ENCODE data around the gene SPATC1L.

SPATC1L gene

DNA sequence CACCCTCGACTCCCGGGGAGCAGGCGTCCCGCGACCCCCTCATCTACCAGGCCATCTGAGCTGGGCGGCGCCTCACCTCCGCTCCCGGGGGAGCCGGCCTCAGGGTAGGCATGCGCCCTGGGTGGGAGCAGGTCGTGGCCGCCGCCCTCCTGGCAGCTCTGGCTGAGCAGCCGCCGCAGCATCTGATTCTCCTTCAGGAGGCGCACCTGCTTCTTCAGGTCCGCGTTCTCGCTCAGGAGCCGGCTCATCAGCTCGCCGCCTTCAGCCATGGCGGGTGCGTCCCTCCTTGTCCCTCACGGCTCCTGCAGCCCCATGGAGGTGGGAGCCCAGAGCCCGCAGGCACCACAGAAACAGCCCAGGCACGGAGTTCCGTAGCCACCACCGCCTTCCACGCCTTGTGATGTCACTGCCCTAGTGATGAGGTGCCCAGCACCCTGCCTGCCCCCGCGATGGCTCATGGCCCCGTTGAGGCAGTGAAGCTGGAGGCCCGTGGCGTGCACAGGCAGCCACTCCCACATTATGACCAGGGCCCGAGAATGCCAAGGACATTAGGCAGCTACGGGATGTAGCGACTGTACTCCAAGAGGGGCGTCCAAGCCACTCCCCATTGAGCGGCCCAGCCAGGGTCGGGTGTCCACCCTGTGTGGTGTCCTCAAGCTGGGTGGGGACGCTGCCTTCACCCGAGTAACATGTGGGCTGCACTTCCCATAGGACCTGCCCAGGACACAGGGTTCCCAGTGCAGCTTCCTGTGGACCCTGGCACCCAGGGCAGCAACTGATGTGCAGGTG lies 1.5 kb downstream of the SPATC1L start:
- ChIA-PET CTCF (no interaction called here), POLR2A (no interaction called here)
- no peak for DNase-seq (ENCODE audit: extremely low spot score)
- TF ChIP-seq, protein P1, sequence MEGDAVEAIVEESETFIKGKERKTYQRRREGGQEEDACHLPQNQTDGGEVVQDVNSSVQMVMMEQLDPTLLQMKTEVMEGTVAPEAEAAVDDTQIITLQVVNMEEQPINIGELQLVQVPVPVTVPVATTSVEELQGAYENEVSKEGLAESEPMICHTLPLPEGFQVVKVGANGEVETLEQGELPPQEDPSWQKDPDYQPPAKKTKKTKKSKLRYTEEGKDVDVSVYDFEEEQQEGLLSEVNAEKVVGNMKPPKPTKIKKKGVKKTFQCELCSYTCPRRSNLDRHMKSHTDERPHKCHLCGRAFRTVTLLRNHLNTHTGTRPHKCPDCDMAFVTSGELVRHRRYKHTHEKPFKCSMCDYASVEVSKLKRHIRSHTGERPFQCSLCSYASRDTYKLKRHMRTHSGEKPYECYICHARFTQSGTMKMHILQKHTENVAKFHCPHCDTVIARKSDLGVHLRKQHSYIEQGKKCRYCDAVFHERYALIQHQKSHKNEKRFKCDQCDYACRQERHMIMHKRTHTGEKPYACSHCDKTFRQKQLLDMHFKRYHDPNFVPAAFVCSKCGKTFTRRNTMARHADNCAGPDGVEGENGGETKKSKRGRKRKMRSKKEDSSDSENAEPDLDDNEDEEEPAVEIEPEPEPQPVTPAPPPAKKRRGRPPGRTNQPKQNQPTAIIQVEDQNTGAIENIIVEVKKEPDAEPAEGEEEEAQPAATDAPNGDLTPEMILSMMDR (IDR thresholded peaks at IDR 0.05; ENCODE audit: control extremely low read depth, extremely low read depth, low read depth, missing control alignments) = no peak

DNA sequence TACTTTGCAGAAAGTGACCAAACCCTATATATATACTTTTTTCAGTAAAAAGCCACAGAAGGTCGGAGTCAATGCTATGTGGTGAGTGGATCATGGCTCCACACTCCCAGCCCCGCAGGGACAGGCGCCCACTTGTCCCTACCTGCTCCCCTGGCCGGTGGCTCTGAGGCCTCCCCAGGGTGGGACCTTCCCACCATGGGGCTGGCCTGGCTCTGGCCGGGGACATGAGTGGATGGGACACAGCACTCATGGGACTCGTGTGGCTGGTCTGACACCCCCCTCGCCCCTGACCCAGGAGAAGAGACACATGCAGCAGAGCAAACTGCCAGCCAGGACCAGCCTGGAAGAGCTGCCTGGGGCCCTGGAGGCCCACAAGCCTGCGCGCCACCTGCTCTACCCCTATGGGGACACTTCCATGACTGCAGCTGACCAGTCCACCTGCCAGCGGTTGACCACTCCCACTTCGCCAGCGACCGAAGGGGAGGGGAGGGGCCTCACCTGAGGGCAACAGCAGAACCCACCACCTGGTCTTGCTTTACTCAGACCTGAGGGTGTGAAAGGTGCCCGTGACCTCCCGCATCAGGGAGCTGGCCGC lies 2.2 kb downstream of the SPATC1L start:
- CTCF ChIA-PET = no interaction called here
- DNase-seq (ENCODE audit: extremely low spot score) = no peak
- POLR2A ChIA-PET = no interaction called here
- TF ChIP-seq, protein P1 (IDR thresholded peaks at IDR 0.05; ENCODE audit: control extremely low read depth, extremely low read depth, low read depth, missing control alignments) = no peak

DNA sequence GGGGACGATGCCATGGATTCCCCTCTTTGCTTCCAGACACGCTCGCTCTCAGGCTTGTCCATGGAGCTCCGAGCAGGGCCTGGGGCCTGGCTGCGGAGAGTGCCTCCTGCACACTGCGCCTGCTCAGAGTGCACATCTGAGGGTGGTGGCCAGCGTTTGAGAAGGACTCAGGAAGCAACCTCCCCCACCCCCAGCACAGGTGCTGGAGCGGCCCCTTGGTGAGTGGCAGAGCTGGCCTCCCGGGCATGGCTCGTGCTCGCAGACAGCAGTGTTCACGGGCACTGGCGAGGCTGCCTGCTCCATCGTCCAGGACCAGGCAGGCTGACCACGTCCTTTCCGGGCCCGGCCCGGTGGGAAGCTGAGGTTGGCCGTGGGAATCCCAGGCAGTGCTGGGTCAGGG lies 2.8 kb downstream of the SPATC1L start:
- ChIA-PET CTCF (interaction anchor here (1.5 kb wide), 1 partner anchor 38 kb away, joined by 3 read pairs; no protein-coding TSS in a partner anchor), POLR2A (no interaction called here)
- TF ChIP-seq, protein P1 (IDR thresholded peaks at IDR 0.05; ENCODE audit: control extremely low read depth, extremely low read depth, low read depth, missing control alignments) = no peak
- no peak for DNase-seq (ENCODE audit: extremely low spot score)

DNA sequence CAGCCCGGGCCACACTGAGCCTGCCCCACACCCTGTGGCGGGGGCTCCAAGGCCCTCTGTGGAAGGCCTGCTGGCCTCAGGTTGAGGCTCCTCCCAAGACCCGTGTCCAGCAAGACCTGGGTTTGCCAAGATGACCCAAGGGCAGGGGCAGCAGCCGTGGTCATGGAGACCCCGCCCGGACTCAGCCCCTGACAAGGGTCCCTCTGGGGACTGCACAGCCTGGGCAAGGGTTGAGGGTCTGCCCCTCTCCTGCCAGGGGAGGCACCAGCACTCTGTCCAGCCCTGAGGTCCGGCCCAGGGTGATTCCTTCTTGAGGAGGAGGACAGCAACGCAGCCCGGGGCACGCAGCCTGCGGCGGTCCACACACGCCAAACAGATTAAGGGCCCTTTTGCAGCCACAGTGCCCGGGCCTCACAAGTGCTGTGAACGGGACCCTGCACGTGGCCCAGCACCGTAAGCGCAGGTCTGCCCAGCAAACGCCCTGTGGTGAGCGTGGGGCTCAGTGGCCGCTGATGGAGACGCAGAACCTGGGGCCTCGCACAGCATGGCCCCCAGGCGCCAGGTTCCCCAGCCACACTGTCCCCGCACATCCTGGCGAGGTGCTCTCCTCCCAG lies 3.4 kb downstream of the SPATC1L start:
- TF ChIP-seq, protein P1 (IDR thresholded peaks at IDR 0.05; ENCODE audit: control extremely low read depth, extremely low read depth, low read depth, missing control alignments) = no peak
- DNase-seq (ENCODE audit: extremely low spot score) = no peak
- ChIA-PET POLR2A (no interaction called here), CTCF (interaction anchor here (1.5 kb wide), 1 partner anchor 37 kb away, joined by 3 read pairs; no protein-coding TSS in a partner anchor)

DNA sequence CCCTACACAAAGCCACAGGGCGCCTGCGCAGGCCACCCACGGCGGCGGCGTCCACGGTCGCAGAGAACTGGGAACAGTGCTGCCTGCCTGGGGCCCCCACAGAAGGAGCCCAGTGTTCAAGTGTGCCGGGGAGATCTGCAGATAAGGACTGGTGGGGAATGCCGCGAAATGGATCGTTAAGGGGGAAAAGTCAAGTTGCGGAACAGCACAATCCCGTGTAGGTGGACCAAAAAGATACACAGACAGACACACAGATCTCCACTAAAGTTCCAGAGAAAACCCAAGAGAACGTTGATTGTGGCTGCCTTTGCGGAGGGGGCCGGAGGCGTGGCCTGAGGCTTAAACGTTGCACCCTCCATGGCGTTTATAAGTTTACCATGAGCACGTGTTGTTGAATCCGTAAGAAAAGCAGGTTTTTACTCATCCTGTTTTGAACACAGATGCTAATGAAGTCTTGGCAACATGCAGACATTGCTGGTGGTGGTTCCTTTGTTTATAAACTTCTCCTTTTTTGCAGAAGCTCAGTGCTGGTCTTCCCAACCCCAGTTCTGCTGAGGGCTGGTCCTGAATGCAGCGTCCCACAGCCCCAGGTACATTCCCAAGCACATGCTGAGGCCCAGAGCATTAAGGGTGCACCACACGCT lies 4.1 kb downstream of the SPATC1L start:
- TF ChIP-seq, protein P1 (IDR thresholded peaks at IDR 0.05; ENCODE audit: control extremely low read depth, extremely low read depth, low read depth, missing control alignments) = no peak
- DNase-seq (ENCODE audit: extremely low spot score) = no peak
- CTCF ChIA-PET = interaction anchor here (1.5 kb wide), 1 partner anchor 37 kb away, joined by 3 read pairs; no protein-coding TSS in a partner anchor
- POLR2A ChIA-PET = no interaction called here

DNA sequence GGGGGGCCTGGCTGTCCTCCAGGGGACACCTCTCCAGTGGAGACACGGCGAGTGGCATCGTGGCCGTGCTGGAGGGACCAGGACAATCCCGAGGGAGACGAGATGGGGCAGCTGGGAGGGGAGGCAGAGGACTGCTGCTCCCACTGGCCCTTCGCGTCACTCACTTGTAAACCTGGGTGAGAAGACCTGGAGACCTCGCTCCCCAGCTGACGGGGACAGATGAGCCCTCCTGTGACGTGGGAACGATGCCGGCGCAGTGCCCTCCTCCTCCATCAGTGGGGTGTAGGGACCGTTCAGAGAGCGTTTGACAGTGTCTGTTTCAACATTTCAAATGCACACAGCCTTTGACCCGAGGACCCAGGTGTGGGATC lies 4.6 kb downstream of the SPATC1L start:
- CTCF ChIA-PET = no interaction called here
- TF ChIP-seq, protein P1 (IDR thresholded peaks at IDR 0.05; ENCODE audit: control extremely low read depth, extremely low read depth, low read depth, missing control alignments) = no peak
- no peak for DNase-seq (ENCODE audit: extremely low spot score)
- POLR2A ChIA-PET = no interaction called here
